Measurements from ENCODE around the gene CCDC195. TPM values are rescaled to one million over a fixed set of nuclear protein-coding genes. Genes with fewer than 3 reads are reported as not detected.

Gene CCDC195
- total and polyA plus RNA-seq, 2 of the 4 experiments (the other 2 are of a cell fraction) = not detected

DNA sequence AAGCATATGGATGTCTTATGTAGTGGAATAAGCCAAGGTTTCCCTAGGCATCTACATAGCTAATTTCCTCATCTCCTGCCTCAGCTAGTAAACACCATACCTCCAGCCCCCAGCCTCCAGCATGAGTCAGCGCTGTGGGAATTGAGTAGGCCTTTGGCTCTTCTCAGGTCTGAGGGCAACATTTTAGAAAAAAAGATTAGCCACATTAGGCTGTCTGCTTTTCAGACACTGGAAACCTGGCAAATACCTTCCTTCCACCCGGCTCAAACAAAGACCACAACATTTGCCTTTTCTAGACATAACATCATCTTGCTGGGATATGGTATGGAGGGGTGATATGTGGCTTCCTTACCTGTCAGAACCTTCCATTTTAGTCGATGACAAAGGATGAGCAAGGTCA, 6.1 kb upstream of the CCDC195 start:
- DNase-seq (peak; percentile 26), ATAC-seq (ENCODE audit: low read depth) (peak; percentile 29; the same call in 1 of the 2 replicates)
- Histone ChIP-seq H2BK120ac (ENCODE audit: low read depth, low read length) (no peak overlapping the region), H4K5ac (ENCODE audit: low read depth, low read length) (no peak overlapping the region), H3K14ac (replicated peaks; ENCODE audit: low read depth, low read length) (no peak overlapping the region), H3K4ac (ENCODE audit: low read depth, low read length) (no peak overlapping the region), H3K56ac (ENCODE audit: extremely low read depth, insufficient read depth, low read length) (no peak overlapping the region), H3K36me3 (ENCODE audit: control insufficient read depth, insufficient read depth, low read length) (no peaks in the 10 kb centered on the region), H3K27ac (ENCODE audit: insufficient read depth, low read length) (no peak overlapping the region), H3K9me3 (ENCODE audit: control insufficient read depth, insufficient read depth, low read length) (no peaks in the 10 kb centered on the region), H4K91ac (ENCODE audit: insufficient read depth, low read depth, low read length) (no peak overlapping the region), H3K27me3 (ENCODE audit: control insufficient read depth, insufficient read depth, low read length) (no peaks in the 10 kb centered on the region), H4K20me1 (ENCODE audit: insufficient read depth, low read length) (no peaks in the 10 kb centered on the region), H2AK9ac (replicated peaks; ENCODE audit: low read depth, low read length, poor library complexity) (no peak overlapping the region), H4K8ac (ENCODE audit: low read depth in 2 of 2, low read length in 2 of 2) (no peak overlapping the region), H3K23ac (ENCODE audit: low read depth, low read length) (no peak overlapping the region), H3K18ac (ENCODE audit: low read depth, low read length) (no peak overlapping the region), H2BK20ac (ENCODE audit: low read depth, low read length) (no peak overlapping the region), H3K9me1 (ENCODE audit: insufficient read depth, low read length) (no peaks in the 10 kb centered on the region), H3K4me1 (ENCODE audit: control insufficient read depth, insufficient read depth, low read length) (no peaks in the 10 kb centered on the region; the same call in 1 of the 2 replicates), H2BK15ac (ENCODE audit: low read depth, low read length) (no peak overlapping the region), H2BK5ac (ENCODE audit: low read depth, low read length, poor library complexity, severe bottlenecking) (no peak overlapping the region), H2AFZ (replicated peaks; ENCODE audit: low read length, poor library complexity) (no peak overlapping the region), H3K79me1 (ENCODE audit: low read depth in 1 of 2, low read length in 2 of 2) (no peaks in the 10 kb centered on the region), H2AK5ac (ENCODE audit: low read depth, low read length) (no peak overlapping the region), H3K9ac (ENCODE audit: low read depth, low read length) (no peak overlapping the region), H3K4me2 (ENCODE audit: low read depth, low read length) (no peak overlapping the region), H3K4me3 (ENCODE audit: insufficient read depth, low read depth, low read length) (no peak overlapping the region)
- dilution Hi-C loops (cut with HindIII; ENCODE audit: low sequenced_read_pairs, unreplicated experiment) = no loop called here
- BruUV-seq (replicated peaks) = no TSS peak
- intact Hi-C loops (cut with micrococcal nuclease) = no loop called here
- CTCF ChIA-PET = no interaction called here
- WGBS, 2 experiments (ENCODE audit: extremely low coverage in 2 of 2, insufficient read length in 1 of 2) = no CpG with 5 or more reads among the region's 3 CpGs
- no peak for TF ChIP-seq RCOR1 (IDR thresholded peaks at IDR 0.05; ENCODE audit: insufficient replicate concordance, low read length)
- no peak for TF ChIP-seq BHLHE40 (IDR thresholded peaks at IDR 0.05; ENCODE audit: low read depth, low read length)
- no peak for TF ChIP-seq CHD1 (IDR thresholded peaks at IDR 0.05; ENCODE audit: low read depth, low read length)
- TF ChIP-seq, protein P1, sequence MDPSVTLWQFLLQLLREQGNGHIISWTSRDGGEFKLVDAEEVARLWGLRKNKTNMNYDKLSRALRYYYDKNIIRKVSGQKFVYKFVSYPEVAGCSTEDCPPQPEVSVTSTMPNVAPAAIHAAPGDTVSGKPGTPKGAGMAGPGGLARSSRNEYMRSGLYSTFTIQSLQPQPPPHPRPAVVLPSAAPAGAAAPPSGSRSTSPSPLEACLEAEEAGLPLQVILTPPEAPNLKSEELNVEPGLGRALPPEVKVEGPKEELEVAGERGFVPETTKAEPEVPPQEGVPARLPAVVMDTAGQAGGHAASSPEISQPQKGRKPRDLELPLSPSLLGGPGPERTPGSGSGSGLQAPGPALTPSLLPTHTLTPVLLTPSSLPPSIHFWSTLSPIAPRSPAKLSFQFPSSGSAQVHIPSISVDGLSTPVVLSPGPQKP (IDR thresholded peaks at IDR 0.05; ENCODE audit: borderline replicate concordance, low read depth, low read length) = no peak
- TF ChIP-seq CTCF (conservative IDR thresholded peaks at IDR 0.05; ENCODE audit: low read depth, low read length) = no peak
- TF ChIP-seq CEBPB (IDR thresholded peaks at IDR 0.05; ENCODE audit: low read depth, low read length) = no peak
- TF ChIP-seq FOS (IDR thresholded peaks at IDR 0.05; ENCODE audit: low read depth, low read length) = no peak
- no peak for TF ChIP-seq MAZ (IDR thresholded peaks at IDR 0.05; ENCODE audit: borderline replicate concordance, low read depth, low read length)
- no peak for TF ChIP-seq RFX5 (IDR thresholded peaks at IDR 0.05; ENCODE audit: low read depth, low read length)
- no peak for TF ChIP-seq MXI1 (IDR thresholded peaks at IDR 0.05; ENCODE audit: borderline replicate concordance, low read depth, low read length)
- TF ChIP-seq RAD21 (IDR thresholded peaks at IDR 0.05; ENCODE audit: low read length) = no peak
- no peak for TF ChIP-seq POLR2A (IDR thresholded peaks at IDR 0.05; ENCODE audit: low read depth, low read length)
- no peak for TF ChIP-seq SMC3 (IDR thresholded peaks at IDR 0.05; ENCODE audit: low read depth, low read length)
- in situ Hi-C loops (cut with MboI; ENCODE audit: low sequenced_read_pairs) = no loop called here
- POLR2A ChIA-PET (ENCODE audit: unreplicated experiment) = no interaction called here

All from IMR-90 (cell line).